Measurements from ENCODE around the gene UBIAD1.

DNA sequence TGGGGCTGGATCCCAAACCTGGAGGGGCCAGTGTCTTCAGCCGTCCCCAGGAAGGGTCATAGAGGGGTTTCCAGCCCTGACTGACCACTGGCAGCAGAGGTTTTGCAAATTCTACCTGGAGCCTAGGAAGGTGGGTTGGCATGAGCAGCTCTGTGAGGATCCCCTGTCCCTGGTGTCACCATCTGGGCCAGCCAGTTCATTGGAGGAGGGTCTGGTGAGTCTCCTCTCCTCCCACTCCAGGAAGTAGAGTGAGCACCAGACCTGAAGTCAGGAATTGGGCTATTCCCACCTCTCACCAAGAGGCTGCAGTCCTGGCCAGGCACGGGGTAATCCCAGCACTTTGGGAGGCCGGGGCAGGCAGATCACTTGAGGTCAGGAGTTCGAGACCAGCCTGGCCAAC is 57.4 kb downstream of the UBIAD1 start:
- TF ChIP-seq, protein P1, sequence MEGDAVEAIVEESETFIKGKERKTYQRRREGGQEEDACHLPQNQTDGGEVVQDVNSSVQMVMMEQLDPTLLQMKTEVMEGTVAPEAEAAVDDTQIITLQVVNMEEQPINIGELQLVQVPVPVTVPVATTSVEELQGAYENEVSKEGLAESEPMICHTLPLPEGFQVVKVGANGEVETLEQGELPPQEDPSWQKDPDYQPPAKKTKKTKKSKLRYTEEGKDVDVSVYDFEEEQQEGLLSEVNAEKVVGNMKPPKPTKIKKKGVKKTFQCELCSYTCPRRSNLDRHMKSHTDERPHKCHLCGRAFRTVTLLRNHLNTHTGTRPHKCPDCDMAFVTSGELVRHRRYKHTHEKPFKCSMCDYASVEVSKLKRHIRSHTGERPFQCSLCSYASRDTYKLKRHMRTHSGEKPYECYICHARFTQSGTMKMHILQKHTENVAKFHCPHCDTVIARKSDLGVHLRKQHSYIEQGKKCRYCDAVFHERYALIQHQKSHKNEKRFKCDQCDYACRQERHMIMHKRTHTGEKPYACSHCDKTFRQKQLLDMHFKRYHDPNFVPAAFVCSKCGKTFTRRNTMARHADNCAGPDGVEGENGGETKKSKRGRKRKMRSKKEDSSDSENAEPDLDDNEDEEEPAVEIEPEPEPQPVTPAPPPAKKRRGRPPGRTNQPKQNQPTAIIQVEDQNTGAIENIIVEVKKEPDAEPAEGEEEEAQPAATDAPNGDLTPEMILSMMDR (conservative IDR thresholded peaks at IDR 0.05): no peak
- TF ChIP-seq ZFX (IDR thresholded peaks at IDR 0.05): no peak

Measured in C4-2B (cell line).